T1000 (cell line): ENCODE measurements around the gene CEP250.
"Not testable (repeated sequence)": the region's sequence is repeated elsewhere in the genome, so short reads cannot be mapped to it uniquely, and the experiment has no call there.

Experiments used
- DNase-seq: peaks from one replicate; lab custom pipeline; 2025; ENCODE audit warnings: mixed read lengths; lab: John Stamatoyannopoulos, UW

Gene CEP250

GRCh38 chr20:35457539-35457938 lies 2.1 kb downstream of the CEP250 start:
- DNase-seq = not testable (repeated sequence)

GRCh38 chr20:35458388-35458787 lies 3.0 kb downstream of the CEP250 start:
- no peak for DNase-seq

- no peak for DNase-seq
Measured at GRCh38 chr20:35461620-35462019, 6.2 kb downstream of the CEP250 start.

GRCh38 chr20:35462351-35462750 lies 7.0 kb downstream of the CEP250 start:
- no peak for DNase-seq

GRCh38 chr20:35463455-35464300 lies 8.3 kb downstream of the CEP250 start:
- peak; percentile 17 for DNase-seq

GRCh38 chr20:35465976-35466375 lies 10.6 kb downstream of the CEP250 start:
- DNase-seq = no peak

- DNase-seq = no peak
Measured at GRCh38 chr20:35466856-35467255, 11.5 kb downstream of the CEP250 start.

GRCh38 chr20:35467339-35468224 lies 12.2 kb downstream of the CEP250 start:
- no peak for DNase-seq

- no peak for DNase-seq
Measured at GRCh38 chr20:35468671-35469334, 13.4 kb downstream of the CEP250 start.

GRCh38 chr20:35472209-35472608 lies 16.8 kb downstream of the CEP250 start:
- DNase-seq = no peak

GRCh38 chr20:35473684-35474083 lies 18.3 kb downstream of the CEP250 start:
- DNase-seq = no peak

- DNase-seq = no peak
Measured at GRCh38 chr20:35474303-35474871, 19.0 kb downstream of the CEP250 start.

GRCh38 chr20:35476288-35476687 lies 20.9 kb downstream of the CEP250 start:
- no peak for DNase-seq

GRCh38 chr20:35478804-35479472 lies 23.5 kb downstream of the CEP250 start:
- no peak for DNase-seq

- no peak for DNase-seq
Measured at GRCh38 chr20:35479798-35480197, 24.4 kb downstream of the CEP250 start.

- no peak for DNase-seq
Measured at GRCh38 chr20:35487479-35487878, 32.1 kb downstream of the CEP250 start.

GRCh38 chr20:35489717-35490116 lies 34.3 kb downstream of the CEP250 start:
- DNase-seq = no peak

GRCh38 chr20:35490736-35491181 lies 35.4 kb downstream of the CEP250 start:
- no peak for DNase-seq

- DNase-seq = no peak
Measured at GRCh38 chr20:35491823-35492222, 36.4 kb downstream of the CEP250 start.

- no peak for DNase-seq
Measured at GRCh38 chr20:35492352-35492751, 37.0 kb downstream of the CEP250 start.

- DNase-seq = no peak
Measured at GRCh38 chr20:35496481-35496880, 41.1 kb downstream of the CEP250 start.
